ENCODE data around the gene SLMAP. TPM values are rescaled to one million over a fixed set of nuclear protein-coding genes. Genes with fewer than 3 reads are reported as not detected.

Gene SLMAP
- total and polyA plus RNA-seq, 2 of the 4 experiments (the other 2 are of a cell fraction) = 15.5 to 26.5 TPM

DNA sequence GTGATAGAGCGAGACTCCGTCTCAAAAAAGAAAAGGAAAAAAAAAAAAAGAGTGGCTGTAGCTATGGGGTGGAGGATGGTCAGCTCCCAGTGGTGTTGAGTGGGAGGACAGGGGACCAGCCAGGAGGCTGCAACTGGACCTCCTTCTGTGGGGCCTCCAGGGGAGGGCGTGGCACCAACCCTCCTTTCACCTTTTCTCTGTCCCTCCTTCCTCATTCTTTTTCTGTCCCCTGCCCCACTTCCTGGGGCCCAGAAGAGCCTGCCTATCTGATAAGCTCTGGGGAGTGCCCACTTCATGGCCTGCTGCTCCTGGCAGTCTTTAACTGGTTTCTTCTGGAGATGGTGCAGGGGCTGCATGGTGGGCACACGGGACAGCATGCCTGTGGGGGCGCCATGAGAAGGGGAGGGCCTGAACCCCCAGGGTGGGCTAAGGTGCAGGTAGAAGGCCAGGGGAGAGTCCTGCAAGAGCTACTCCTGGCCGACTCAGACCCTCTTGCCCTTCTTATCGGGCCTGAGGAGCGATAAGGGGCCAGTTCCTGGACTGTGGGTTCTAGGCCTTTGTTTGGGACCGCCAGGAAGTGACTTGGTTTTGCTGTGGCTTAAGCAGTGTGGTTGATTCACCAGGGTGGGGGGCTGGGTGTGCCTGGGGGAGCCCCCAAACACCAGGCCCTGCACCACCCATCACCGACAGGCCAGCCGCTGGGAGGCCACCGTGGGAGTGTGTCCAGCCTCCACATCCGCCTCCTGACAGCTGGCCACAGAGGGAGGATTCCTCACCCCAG, 202.7 kb downstream of the SLMAP start:
- no peaks in the 10 kb centered on the region for H3K36me3 ChIP-seq (ENCODE audit: control insufficient read depth, insufficient read depth, low read length)
- 93% methylated on average over 5 of the region's 13 CpGs; no CpG with 5 or more reads in 1 of the 2 experiments for WGBS, 2 experiments (ENCODE audit: extremely low coverage in 2 of 2, insufficient read length in 1 of 2)
- no peak overlapping the region for H3K56ac ChIP-seq (ENCODE audit: extremely low read depth, insufficient read depth, low read length)
- in situ Hi-C loops (cut with MboI; ENCODE audit: low sequenced_read_pairs) (no loop called here), dilution Hi-C loops (cut with HindIII; ENCODE audit: low sequenced_read_pairs, unreplicated experiment) (no loop called here), intact Hi-C loops (cut with micrococcal nuclease) (no loop called here)
- H3K9ac ChIP-seq (ENCODE audit: low read depth, low read length) = no peak overlapping the region
- H4K8ac ChIP-seq (ENCODE audit: low read depth in 2 of 2, low read length in 2 of 2) = peak overlapping the region; percentile 48 to 58; a peak in 2 of 4 replicates
- H3K23ac ChIP-seq (ENCODE audit: low read depth, low read length) = no peak overlapping the region
- DNase-seq (no peak), ATAC-seq (ENCODE audit: low read depth) (no peak)
- no peaks in the 10 kb centered on the region for H4K20me1 ChIP-seq (ENCODE audit: insufficient read depth, low read length)
- H2BK20ac ChIP-seq (ENCODE audit: low read depth, low read length) = peak overlapping the region; percentile 29; the same call in 1 of the 2 replicates
- no peak overlapping the region for H3K18ac ChIP-seq (ENCODE audit: low read depth, low read length)
- ChIA-PET POLR2A (ENCODE audit: unreplicated experiment) (no interaction called here), CTCF (interaction anchor here (0.5 kb wide), 1 partner anchor 561 kb away, joined by 3 read pairs; no protein-coding TSS in a partner anchor)
- H3K27me3 ChIP-seq (ENCODE audit: control insufficient read depth, insufficient read depth, low read length) = no peaks in the 10 kb centered on the region
- H3K4me2 ChIP-seq (ENCODE audit: low read depth, low read length) = no peak overlapping the region
- H4K5ac ChIP-seq (ENCODE audit: low read depth, low read length) = peak overlapping the region; percentile 28; the same call in 1 of the 2 replicates
- no peak overlapping the region for H3K4me3 ChIP-seq (ENCODE audit: insufficient read depth, low read depth, low read length)
- H2AFZ ChIP-seq (replicated peaks; ENCODE audit: low read length, poor library complexity) = peak overlapping the region; percentile 4
- peak overlapping the region; percentile 67 for H2BK120ac ChIP-seq (ENCODE audit: low read depth, low read length)
- H3K14ac ChIP-seq (replicated peaks; ENCODE audit: low read depth, low read length) = no peak overlapping the region
- peak overlapping the region; percentile 33 for H2AK5ac ChIP-seq (ENCODE audit: low read depth, low read length)
- no peaks in the 10 kb centered on the region for H3K9me3 ChIP-seq (ENCODE audit: control insufficient read depth, insufficient read depth, low read length)
- no TSS peak for BruUV-seq (replicated peaks)
- H2BK15ac ChIP-seq (ENCODE audit: low read depth, low read length) = 0 out of 3 replicates have a peak overlapping the region, but pooled peaks have one; percentile 42
- H3K4ac ChIP-seq (ENCODE audit: low read depth, low read length) = peak overlapping the region; percentile 19
- H3K4me1 ChIP-seq (ENCODE audit: control insufficient read depth, insufficient read depth, low read length) = peaks cover 3% of the 10 kb centered on the region
- H3K27ac ChIP-seq (ENCODE audit: insufficient read depth, low read length) = no peak overlapping the region
- 0 out of 4 replicates have a peak, but pooled peaks cover 0 to 2% of the 10 kb centered on the region in 2 experiments for H3K79me1 ChIP-seq (ENCODE audit: low read depth in 1 of 2, low read length in 2 of 2)
- H2BK5ac ChIP-seq (ENCODE audit: low read depth, low read length, poor library complexity, severe bottlenecking) = no peak overlapping the region
- peak overlapping the region; percentile 69 for H4K91ac ChIP-seq (ENCODE audit: insufficient read depth, low read depth, low read length)
- peak overlapping the region; percentile 57 for H2AK9ac ChIP-seq (replicated peaks; ENCODE audit: low read depth, low read length, poor library complexity)
- H3K9me1 ChIP-seq (ENCODE audit: insufficient read depth, low read length) = peaks cover 13% of the 10 kb centered on the region; the same call in 1 of the 2 replicates
- TF ChIP-seq MXI1 (IDR thresholded peaks at IDR 0.05; ENCODE audit: borderline replicate concordance, low read depth, low read length) (no peak), MAFK (IDR thresholded peaks at IDR 0.05; ENCODE audit: low read depth, low read length) (no peak), POLR2A (IDR thresholded peaks at IDR 0.05; ENCODE audit: low read depth, low read length) (no peak), CHD1 (IDR thresholded peaks at IDR 0.05; ENCODE audit: low read depth, low read length) (no peak), SMC3 (IDR thresholded peaks at IDR 0.05; ENCODE audit: low read depth, low read length) (no peak), RFX5 (IDR thresholded peaks at IDR 0.05; ENCODE audit: low read depth, low read length) (no peak), BHLHE40 (IDR thresholded peaks at IDR 0.05; ENCODE audit: low read depth, low read length) (no peak), RCOR1 (IDR thresholded peaks at IDR 0.05; ENCODE audit: insufficient replicate concordance, low read length) (no peak), RAD21 (IDR thresholded peaks at IDR 0.05; ENCODE audit: low read length) (no peak), FOS (IDR thresholded peaks at IDR 0.05; ENCODE audit: low read depth, low read length) (no peak), NFE2L2 (IDR thresholded peaks at IDR 0.05; ENCODE audit: low read depth, low read length) (no peak), CEBPB (IDR thresholded peaks at IDR 0.05; ENCODE audit: low read depth, low read length) (no peak)
- TF ChIP-seq, protein P1, sequence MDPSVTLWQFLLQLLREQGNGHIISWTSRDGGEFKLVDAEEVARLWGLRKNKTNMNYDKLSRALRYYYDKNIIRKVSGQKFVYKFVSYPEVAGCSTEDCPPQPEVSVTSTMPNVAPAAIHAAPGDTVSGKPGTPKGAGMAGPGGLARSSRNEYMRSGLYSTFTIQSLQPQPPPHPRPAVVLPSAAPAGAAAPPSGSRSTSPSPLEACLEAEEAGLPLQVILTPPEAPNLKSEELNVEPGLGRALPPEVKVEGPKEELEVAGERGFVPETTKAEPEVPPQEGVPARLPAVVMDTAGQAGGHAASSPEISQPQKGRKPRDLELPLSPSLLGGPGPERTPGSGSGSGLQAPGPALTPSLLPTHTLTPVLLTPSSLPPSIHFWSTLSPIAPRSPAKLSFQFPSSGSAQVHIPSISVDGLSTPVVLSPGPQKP (IDR thresholded peaks at IDR 0.05; ENCODE audit: borderline replicate concordance, low read depth, low read length) = no peak
- TF ChIP-seq, protein P2, sequence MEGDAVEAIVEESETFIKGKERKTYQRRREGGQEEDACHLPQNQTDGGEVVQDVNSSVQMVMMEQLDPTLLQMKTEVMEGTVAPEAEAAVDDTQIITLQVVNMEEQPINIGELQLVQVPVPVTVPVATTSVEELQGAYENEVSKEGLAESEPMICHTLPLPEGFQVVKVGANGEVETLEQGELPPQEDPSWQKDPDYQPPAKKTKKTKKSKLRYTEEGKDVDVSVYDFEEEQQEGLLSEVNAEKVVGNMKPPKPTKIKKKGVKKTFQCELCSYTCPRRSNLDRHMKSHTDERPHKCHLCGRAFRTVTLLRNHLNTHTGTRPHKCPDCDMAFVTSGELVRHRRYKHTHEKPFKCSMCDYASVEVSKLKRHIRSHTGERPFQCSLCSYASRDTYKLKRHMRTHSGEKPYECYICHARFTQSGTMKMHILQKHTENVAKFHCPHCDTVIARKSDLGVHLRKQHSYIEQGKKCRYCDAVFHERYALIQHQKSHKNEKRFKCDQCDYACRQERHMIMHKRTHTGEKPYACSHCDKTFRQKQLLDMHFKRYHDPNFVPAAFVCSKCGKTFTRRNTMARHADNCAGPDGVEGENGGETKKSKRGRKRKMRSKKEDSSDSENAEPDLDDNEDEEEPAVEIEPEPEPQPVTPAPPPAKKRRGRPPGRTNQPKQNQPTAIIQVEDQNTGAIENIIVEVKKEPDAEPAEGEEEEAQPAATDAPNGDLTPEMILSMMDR (conservative IDR thresholded peaks at IDR 0.05; ENCODE audit: low read depth, low read length) = no peak
- TF ChIP-seq, protein P3, sequence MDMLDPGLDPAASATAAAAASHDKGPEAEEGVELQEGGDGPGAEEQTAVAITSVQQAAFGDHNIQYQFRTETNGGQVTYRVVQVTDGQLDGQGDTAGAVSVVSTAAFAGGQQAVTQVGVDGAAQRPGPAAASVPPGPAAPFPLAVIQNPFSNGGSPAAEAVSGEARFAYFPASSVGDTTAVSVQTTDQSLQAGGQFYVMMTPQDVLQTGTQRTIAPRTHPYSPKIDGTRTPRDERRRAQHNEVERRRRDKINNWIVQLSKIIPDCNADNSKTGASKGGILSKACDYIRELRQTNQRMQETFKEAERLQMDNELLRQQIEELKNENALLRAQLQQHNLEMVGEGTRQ (IDR thresholded peaks at IDR 0.05; ENCODE audit: low read depth, low read length) = no peak
